Liver (tissue), 9 donors: Measurements from ENCODE around the gene ACOT12. TPM values are rescaled to one million over a fixed set of nuclear protein-coding genes. Genes with fewer than 3 reads are reported as not detected.

Experiments
- DNase-seq: peaks from one replicate; pipeline ENCODE4 v3.0.0-alpha.2; 2017; ENCODE audit warnings: low spot score
- H3K27ac ChIP-seq, 2 donors: one replicate each; pipeline ENCODE4 v1.7.0; 2013; ENCODE audit warnings: inconsistent platforms in 2 of 2, low read length in 2 of 2, control low read depth in 1 of 2, low read depth in 1 of 2, mild to moderate bottlenecking in 1 of 2
- H3K27me3 ChIP-seq, 4 donors: one replicate each; pipeline versions ENCODE4 v1.6.1 to v1.7.0; 2013; ENCODE audit warnings: low read length in 3 of 4, inconsistent platforms in 1 of 4, mild to moderate bottlenecking in 1 of 4, moderate library complexity in 1 of 4; ENCODE audit not compliant: control insufficient read depth in 4 of 4, insufficient read depth in 4 of 4
- H3K36me3 ChIP-seq, 4 donors: one replicate each; pipeline versions ENCODE4 v1.6.1 to v1.7.0; 2013; ENCODE audit warnings: low read length in 3 of 4, mild to moderate bottlenecking in 3 of 4, low read depth in 1 of 4, moderate library complexity in 1 of 4; ENCODE audit not compliant: control insufficient read depth in 4 of 4, insufficient read depth in 3 of 4
- H3K4me1 ChIP-seq, 4 donors: one replicate each; pipeline versions ENCODE4 v1.6.1 to v1.7.0; 2013; ENCODE audit warnings: low read length in 3 of 4, mild to moderate bottlenecking in 3 of 4, moderate library complexity in 1 of 4; ENCODE audit not compliant: control insufficient read depth in 4 of 4, insufficient read depth in 4 of 4
- H3K4me3 ChIP-seq, 3 donors: one replicate each; pipeline versions ENCODE4 v1.6.1 to v1.7.0; 2013; ENCODE audit warnings: low read length in 3 of 3, control low read depth in 1 of 3, low read depth in 1 of 3, mild to moderate bottlenecking in 1 of 3
- H3K9ac ChIP-seq, 2 donors: one replicate each; pipeline ENCODE4 v1.7.0; 2013; ENCODE audit warnings: low read length in 2 of 2, mild to moderate bottlenecking in 2 of 2, moderate library complexity in 2 of 2, control low read depth in 1 of 2, low read depth in 1 of 2
- H3K9me3 ChIP-seq, 4 donors: one replicate each; pipeline versions ENCODE4 v1.6.1 to v1.7.0; 2013; ENCODE audit warnings: low read length in 3 of 4; ENCODE audit not compliant: control insufficient read depth in 4 of 4
- EGR1 ChIP-seq, 2 donors: IDR thresholded peaks; 2 replicates each; pipeline ENCODE4 v1.6.1; 2016 to 2018; ENCODE audit warnings: antibody characterized with exemption in 2 of 2, low read depth in 2 of 2
- FOXA1 ChIP-seq: IDR thresholded peaks from 2 replicates; pipeline ENCODE4 v1.6.1; 2016; ENCODE audit warnings: antibody characterized with exemption
- FOXA2 ChIP-seq: IDR thresholded peaks from 2 replicates; pipeline ENCODE4 v1.6.1; 2016; ENCODE audit warnings: antibody characterized with exemption
- GABPA ChIP-seq, 2 donors: IDR thresholded peaks in 1 of 2; conservative IDR thresholded peaks in 1 of 2; 2 replicates each; pipeline ENCODE4 v1.6.1; 2016; ENCODE audit warnings: antibody characterized with exemption in 2 of 2, mild to moderate bottlenecking in 1 of 2, moderate library complexity in 1 of 2
- HNF4A ChIP-seq, 2 donors: conservative IDR thresholded peaks; 2 replicates each; pipeline ENCODE4 v1.6.1; 2016; ENCODE audit warnings: antibody characterized with exemption in 2 of 2, mild to moderate bottlenecking in 2 of 2
- HNF4G ChIP-seq: IDR thresholded peaks from 2 replicates; pipeline ENCODE4 v1.6.1; 2016; ENCODE audit warnings: antibody characterized with exemption
- JUND ChIP-seq, 2 donors: IDR thresholded peaks; 2 replicates each; pipeline ENCODE4 v1.6.1; 2016; ENCODE audit warnings: antibody characterized with exemption in 2 of 2
- NR2F2 ChIP-seq: IDR thresholded peaks from 2 replicates; pipeline ENCODE4 v1.6.1; 2016; ENCODE audit warnings: antibody characterized with exemption
- RAD21 ChIP-seq, 2 donors: IDR thresholded peaks; 2 replicates each; pipeline ENCODE4 v1.6.1; 2016; ENCODE audit warnings: antibody characterized with exemption in 2 of 2, mild to moderate bottlenecking in 2 of 2
- RXRA ChIP-seq, 2 donors: IDR thresholded peaks; 2 replicates each; pipeline ENCODE4 v1.6.1; 2017 to 2018; ENCODE audit warnings: antibody characterized with exemption in 2 of 2, mild to moderate bottlenecking in 1 of 2
- SP1 ChIP-seq: IDR thresholded peaks from 2 replicates; pipeline ENCODE4 v1.6.1; 2018; ENCODE audit warnings: antibody characterized with exemption, mild to moderate bottlenecking
- TAF1 ChIP-seq: conservative IDR thresholded peaks from 2 replicates; pipeline ENCODE4 v1.6.1; 2016; ENCODE audit warnings: antibody characterized with exemption, mild to moderate bottlenecking
- YY1 ChIP-seq: IDR thresholded peaks from 2 replicates; pipeline ENCODE4 v1.6.1; 2016; ENCODE audit warnings: antibody characterized with exemption, mild to moderate bottlenecking
- WGBS: extraction: QIAGEN DNeasy Blood & Tissue Kit; methylation state at CpG from one replicate; pipeline ENCODE4 v1.1.7; 2013; 5-methylcytosine and 5-hydroxymethylcytosine counted together
- polyA plus RNA-seq, 2 donors: library from polyadenylated mRNA; stranded (reverse) in 1 of 2; unstranded in 1 of 2; fragments of 200-250 nt in 1 of 2; fragments of >200 nt in 1 of 2; fragmentation: Nextera tagmentation in 1 of 2; extraction: Ambion mirVana in 1 of 2; gene quantifications; one replicate each; pipeline versions ENCODE4 v1.2.1 to v1.2.3, GENCODE V29; 2013 to 2015
- total RNA-seq, 2 donors: library from RNA; depleted of rRNA; stranded (reverse); fragments of >200 nt; gene quantifications; one replicate each; pipeline ENCODE4 v1.2.3, GENCODE V29; 2014
- TF ChIP-seq, protein P1 (sequence below): IDR thresholded peaks from 2 replicates; pipeline ENCODE4 v1.6.1; 2016; ENCODE audit warnings: antibody characterized with exemption
- TF ChIP-seq, protein P2 (sequence below): IDR thresholded peaks from 2 replicates; pipeline ENCODE4 v1.6.1; 2016; ENCODE audit warnings: antibody characterized with exemption
- TF ChIP-seq, protein P3 (sequence below): IDR thresholded peaks from 2 replicates; pipeline ENCODE4 v1.6.1; 2016; ENCODE audit warnings: antibody characterized with exemption
- TF ChIP-seq, protein P4 (sequence below): fragments of 150-350 bp; IDR thresholded peaks from 2 replicates; pipeline ENCODE4 v1.5.1; 2017; ENCODE audit warnings: improper control_type of control experiment, low read depth, low read length; ENCODE audit not compliant: missing input control
- TF ChIP-seq, protein P5 (sequence below): IDR thresholded peaks from 2 replicates; pipeline ENCODE4 v1.6.1; 2016; ENCODE audit warnings: antibody characterized with exemption, mild to moderate bottlenecking
- donor health status: healthy.
- donor health status: healthy.
- donor health status: healthy.
- donor health status: healthy.
- donor health status: healthy.

The ACOT12 gene
- total and polyA plus RNA-seq, 4 donors, result 16.9 to 76.4 (median 38.8) TPM

DNA sequence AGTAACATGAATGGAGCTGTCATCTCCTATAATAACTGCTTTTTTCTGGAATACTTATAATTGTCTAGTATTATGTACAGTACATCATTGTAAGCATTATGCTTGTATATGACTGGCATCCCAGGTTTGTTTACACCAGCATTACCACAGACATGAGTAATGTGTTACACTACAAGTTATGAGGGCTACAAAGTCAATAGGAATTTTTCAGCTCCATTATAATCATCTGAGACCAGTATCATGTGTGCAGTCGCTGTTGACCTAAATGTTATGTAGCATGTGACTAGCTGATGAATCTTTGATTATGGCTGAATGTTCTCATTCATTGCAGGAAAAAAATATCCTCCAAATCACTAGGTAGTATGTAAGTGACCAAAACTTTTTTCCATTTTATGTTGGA is 90.4 kb downstream of the ACOT12 start (continued):
- TF ChIP-seq, protein P1, sequence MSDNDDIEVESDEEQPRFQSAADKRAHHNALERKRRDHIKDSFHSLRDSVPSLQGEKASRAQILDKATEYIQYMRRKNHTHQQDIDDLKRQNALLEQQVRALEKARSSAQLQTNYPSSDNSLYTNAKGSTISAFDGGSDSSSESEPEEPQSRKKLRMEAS, result no peak
- TF ChIP-seq, protein P2, sequence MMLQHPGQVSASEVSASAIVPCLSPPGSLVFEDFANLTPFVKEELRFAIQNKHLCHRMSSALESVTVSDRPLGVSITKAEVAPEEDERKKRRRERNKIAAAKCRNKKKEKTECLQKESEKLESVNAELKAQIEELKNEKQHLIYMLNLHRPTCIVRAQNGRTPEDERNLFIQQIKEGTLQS, result no peak
- no peak for TF ChIP-seq TAF1

DNA sequence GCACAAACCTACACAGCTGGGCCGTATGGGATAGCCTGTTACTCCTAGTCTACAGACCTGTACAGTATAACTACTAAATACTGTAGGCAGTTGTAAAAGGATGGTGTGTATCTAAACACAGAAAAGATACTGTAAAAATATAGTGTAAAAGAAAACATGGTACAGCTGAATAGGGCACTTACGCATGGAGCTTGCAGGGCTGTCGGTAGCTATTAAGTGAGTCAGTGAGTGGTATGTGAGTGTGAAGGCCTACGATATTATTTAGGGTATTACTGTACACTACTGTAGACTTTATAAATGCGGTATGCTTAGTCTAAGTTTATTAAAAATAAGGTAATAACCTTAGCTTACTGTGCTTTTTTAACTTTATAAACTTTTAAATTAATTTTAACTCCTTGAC is 91.3 kb downstream of the ACOT12 start:
- peaks cover 0 to 6% (median 2%) of the 10 kb centered on the region in 4 donors for H3K36me3 ChIP-seq
- TF ChIP-seq, protein P3, sequence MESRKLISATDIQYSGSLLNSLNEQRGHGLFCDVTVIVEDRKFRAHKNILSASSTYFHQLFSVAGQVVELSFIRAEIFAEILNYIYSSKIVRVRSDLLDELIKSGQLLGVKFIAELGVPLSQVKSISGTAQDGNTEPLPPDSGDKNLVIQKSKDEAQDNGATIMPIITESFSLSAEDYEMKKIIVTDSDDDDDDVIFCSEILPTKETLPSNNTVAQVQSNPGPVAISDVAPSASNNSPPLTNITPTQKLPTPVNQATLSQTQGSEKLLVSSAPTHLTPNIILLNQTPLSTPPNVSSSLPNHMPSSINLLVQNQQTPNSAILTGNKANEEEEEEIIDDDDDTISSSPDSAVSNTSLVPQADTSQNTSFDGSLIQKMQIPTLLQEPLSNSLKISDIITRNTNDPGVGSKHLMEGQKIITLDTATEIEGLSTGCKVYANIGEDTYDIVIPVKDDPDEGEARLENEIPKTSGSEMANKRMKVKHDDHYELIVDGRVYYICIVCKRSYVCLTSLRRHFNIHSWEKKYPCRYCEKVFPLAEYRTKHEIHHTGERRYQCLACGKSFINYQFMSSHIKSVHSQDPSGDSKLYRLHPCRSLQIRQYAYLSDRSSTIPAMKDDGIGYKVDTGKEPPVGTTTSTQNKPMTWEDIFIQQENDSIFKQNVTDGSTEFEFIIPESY, result no peak
- TF ChIP-seq HNF4A (conservative IDR thresholded peaks at IDR 0.05) (no peak), JUND (IDR thresholded peaks at IDR 0.05) (no peak), FOXA1 (no peak), NR2F2 (no peak), TAF1 (no peak), SP1 (no peak), HNF4G (no peak)
- no peaks in the 10 kb centered on the region for H3K27me3 ChIP-seq
- H3K9ac ChIP-seq, result no peak overlapping the region
- H3K27ac ChIP-seq, result no peak overlapping the region
- peak overlapping the region; percentile 6 to 79 (median 60) for H3K4me3 ChIP-seq
- H3K9me3 ChIP-seq, result no peaks in the 10 kb centered on the region
- peaks cover 5 to 34% (median 26%) of the 10 kb centered on the region in 4 donors for H3K4me1 ChIP-seq
- DNase-seq, result no peak
- 86% methylated on average over 5 of the region's 5 CpGs for WGBS

DNA sequence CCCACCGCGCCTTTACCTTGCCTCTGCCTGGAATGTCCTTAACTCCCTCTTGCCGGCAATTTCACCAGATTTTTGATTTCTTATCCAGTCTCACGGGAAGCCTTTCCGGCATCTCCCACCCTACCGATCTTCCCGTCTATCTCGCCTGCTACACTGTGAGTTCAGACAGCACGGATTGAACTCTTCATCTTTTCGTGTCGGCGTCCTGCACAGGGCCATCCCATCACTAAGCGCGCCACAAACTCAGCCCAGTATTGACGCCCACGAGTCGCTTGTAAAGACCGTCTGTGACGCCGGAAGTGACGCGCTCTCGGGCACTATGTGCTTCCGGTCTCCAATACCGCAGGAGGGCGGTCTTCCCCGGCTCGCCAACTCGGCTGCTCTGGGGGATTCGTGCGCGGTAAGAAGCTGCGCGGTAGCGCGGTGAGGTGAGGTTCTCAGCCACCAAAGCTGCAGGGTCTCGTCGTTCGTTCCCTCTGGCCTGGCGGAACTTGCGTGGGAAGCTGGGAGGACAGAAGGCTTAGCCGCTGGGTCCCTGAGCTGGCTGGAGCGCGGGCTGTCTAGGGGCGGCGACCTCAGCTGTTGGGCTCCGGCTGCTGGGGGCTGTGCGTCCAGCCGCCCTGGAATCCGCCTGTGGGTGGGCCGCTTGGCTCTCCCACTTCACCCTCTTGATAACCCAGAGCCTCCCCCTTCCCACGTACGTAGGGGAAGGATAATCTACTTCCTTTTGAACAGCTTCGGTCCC is 92.5 kb downstream of the ACOT12 start, which contains the start of gene ZCCHC9:
ZCCHC9 (plus strand) TSS at position 317 of the 745 bp plus-strand sequence. CDS start 3,171 bp downstream, outside the sequence.
- Histone ChIP-seq H3K27ac (peak within 1 kb of the TSS; percentile 91 to 94), H3K36me3 (peaks cover 0 to 6% (median 2%) of the 10 kb centered on the region in 4 donors), H3K27me3 (no peaks in the 10 kb centered on the region), H3K9ac (peak within 1 kb of the TSS; percentile 82 to 89), H3K4me1 (peaks cover 5 to 34% (median 26%) of the 10 kb centered on the region in 4 donors), H3K4me3 (peak within 1 kb of the TSS; percentile 60 to 97 (median 79)), H3K9me3 (no peaks in the 10 kb centered on the region)
- DNase-seq, result peak; percentile 91
- under 1% methylated on average over 54 of the region's 54 CpGs for WGBS
- TF ChIP-seq, protein P3, result no peak
- TF ChIP-seq, protein P2, result no peak
- TF ChIP-seq NR2F2, result no peak
- TF ChIP-seq, protein P4, sequence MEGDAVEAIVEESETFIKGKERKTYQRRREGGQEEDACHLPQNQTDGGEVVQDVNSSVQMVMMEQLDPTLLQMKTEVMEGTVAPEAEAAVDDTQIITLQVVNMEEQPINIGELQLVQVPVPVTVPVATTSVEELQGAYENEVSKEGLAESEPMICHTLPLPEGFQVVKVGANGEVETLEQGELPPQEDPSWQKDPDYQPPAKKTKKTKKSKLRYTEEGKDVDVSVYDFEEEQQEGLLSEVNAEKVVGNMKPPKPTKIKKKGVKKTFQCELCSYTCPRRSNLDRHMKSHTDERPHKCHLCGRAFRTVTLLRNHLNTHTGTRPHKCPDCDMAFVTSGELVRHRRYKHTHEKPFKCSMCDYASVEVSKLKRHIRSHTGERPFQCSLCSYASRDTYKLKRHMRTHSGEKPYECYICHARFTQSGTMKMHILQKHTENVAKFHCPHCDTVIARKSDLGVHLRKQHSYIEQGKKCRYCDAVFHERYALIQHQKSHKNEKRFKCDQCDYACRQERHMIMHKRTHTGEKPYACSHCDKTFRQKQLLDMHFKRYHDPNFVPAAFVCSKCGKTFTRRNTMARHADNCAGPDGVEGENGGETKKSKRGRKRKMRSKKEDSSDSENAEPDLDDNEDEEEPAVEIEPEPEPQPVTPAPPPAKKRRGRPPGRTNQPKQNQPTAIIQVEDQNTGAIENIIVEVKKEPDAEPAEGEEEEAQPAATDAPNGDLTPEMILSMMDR, result peak; percentile 14
- peak; percentile 61 to 62 for TF ChIP-seq RAD21 (IDR thresholded peaks at IDR 0.05)
- peak; percentile 33 to 40 for TF ChIP-seq RXRA (IDR thresholded peaks at IDR 0.05)
- TF ChIP-seq GABPA (IDR thresholded peaks at IDR 0.05 in 1 of 2, conservative IDR thresholded peaks at IDR 0.05 in 1 of 2), result peak; percentile 98 to 100
- peak; percentile 82 for TF ChIP-seq YY1
- TF ChIP-seq JUND (IDR thresholded peaks at IDR 0.05), result no peak
- TF ChIP-seq TAF1, result peak; percentile 44
- TF ChIP-seq, protein P1, result peak; percentile 71
- TF ChIP-seq EGR1 (IDR thresholded peaks at IDR 0.05; ENCODE audit: low read depth in 2 of 2), result peak; percentile 82 to 93
- peak in 1 of 2 donors; percentile 17 for TF ChIP-seq HNF4A (conservative IDR thresholded peaks at IDR 0.05)
- TF ChIP-seq, protein P5, sequence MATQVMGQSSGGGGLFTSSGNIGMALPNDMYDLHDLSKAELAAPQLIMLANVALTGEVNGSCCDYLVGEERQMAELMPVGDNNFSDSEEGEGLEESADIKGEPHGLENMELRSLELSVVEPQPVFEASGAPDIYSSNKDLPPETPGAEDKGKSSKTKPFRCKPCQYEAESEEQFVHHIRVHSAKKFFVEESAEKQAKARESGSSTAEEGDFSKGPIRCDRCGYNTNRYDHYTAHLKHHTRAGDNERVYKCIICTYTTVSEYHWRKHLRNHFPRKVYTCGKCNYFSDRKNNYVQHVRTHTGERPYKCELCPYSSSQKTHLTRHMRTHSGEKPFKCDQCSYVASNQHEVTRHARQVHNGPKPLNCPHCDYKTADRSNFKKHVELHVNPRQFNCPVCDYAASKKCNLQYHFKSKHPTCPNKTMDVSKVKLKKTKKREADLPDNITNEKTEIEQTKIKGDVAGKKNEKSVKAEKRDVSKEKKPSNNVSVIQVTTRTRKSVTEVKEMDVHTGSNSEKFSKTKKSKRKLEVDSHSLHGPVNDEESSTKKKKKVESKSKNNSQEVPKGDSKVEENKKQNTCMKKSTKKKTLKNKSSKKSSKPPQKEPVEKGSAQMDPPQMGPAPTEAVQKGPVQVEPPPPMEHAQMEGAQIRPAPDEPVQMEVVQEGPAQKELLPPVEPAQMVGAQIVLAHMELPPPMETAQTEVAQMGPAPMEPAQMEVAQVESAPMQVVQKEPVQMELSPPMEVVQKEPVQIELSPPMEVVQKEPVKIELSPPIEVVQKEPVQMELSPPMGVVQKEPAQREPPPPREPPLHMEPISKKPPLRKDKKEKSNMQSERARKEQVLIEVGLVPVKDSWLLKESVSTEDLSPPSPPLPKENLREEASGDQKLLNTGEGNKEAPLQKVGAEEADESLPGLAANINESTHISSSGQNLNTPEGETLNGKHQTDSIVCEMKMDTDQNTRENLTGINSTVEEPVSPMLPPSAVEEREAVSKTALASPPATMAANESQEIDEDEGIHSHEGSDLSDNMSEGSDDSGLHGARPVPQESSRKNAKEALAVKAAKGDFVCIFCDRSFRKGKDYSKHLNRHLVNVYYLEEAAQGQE, result peak; percentile 77
- TF ChIP-seq FOXA2, result peak; percentile 39
- peak; percentile 29 for TF ChIP-seq FOXA1
- TF ChIP-seq HNF4G, result no peak
